ENCODE data around the gene PAXX. TPM values are rescaled to one million over a fixed set of nuclear protein-coding genes. Genes with fewer than 3 reads are reported as not detected.
A peak's percentile ranks its signal among the peaks of the same experiment; 100 is the strongest.

The PAXX gene
- total and polyA plus RNA-seq, 8 donors = 11.9 to 206 (median 92.0) TPM

DNA sequence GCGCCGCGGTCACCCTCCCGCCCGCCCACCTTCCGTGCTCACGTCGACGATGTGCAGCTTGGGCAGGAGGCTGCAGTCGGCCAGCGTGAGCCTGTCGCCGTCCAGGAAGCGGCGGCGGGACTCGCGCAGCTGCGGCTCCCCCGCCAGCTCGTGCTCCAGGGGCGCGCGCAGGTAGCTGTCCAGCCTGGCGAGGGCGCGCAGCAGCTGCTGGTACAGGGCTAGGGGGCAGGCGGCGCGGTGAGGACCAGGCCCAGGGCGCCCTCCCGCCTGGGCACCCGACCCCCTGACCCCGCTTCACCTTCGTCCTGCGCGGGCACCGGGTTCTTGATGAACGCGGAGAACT, 2.6 kb downstream of the PAXX start:
- peaks cover 0 to 15% (median 11%) of the 10 kb centered on the region in 4 donors for H3K36me3 ChIP-seq
- H3K27me3 ChIP-seq = peaks cover 0 to 44% (median 0%) of the 10 kb centered on the region in 3 donors
- H3K4me3 ChIP-seq = peak overlapping the region in 3 of 4 donors; percentile 5 to 31 (median 25)
- intact Hi-C loops (cut with DNase I; ENCODE audit: low total_unique reads) = no loop called here
- peaks cover 44 to 79% (median 57%) of the 10 kb centered on the region in 4 donors for H3K4me1 ChIP-seq
- DNase-seq = peak in 1 of 2 donors; percentile 67
- TF ChIP-seq EP300 (IDR thresholded peaks at IDR 0.05) (no peak), POLR2A (IDR thresholded peaks at IDR 0.05) (no peak)
- WGBS, 5 donors = 35 to 81% (median 48%) methylated on average over 9 to 40 of the region's 40 CpGs
- no peaks in the 10 kb centered on the region for H3K9me3 ChIP-seq
- H3K27ac ChIP-seq = peak overlapping the region in 1 of 5 donors; percentile 72

DNA sequence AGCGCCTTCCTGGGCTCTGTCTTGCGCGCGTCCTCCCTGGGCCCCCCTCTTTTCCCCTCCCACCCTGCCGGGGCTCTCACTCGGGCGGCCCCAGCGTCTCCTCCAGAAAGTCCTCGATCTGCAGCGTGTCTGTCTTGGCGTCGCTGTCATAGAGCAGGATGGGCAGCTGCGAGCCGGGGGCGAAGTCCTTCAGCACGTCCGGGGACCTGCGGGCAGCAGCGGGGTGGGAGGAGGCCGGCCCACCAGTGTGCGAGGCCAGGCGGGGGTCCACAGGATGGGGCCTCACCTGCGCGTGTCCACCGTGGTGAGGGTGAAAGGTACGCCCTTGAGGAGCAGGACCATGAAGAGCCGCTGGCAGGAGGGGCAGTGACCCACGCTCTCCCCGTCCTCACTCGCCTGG, 3.1 kb downstream of the PAXX start:
- Histone ChIP-seq H3K27ac (peak overlapping the region in 3 of 5 donors; percentile 50 to 74 (median 72)), H3K27me3 (peaks cover 0 to 44% (median 0%) of the 10 kb centered on the region in 3 donors), H3K9me3 (no peaks in the 10 kb centered on the region), H3K4me3 (peak overlapping the region in 3 of 4 donors; percentile 15 to 31 (median 25)), H3K4me1 (peaks cover 44 to 82% (median 57%) of the 10 kb centered on the region in 4 donors), H3K36me3 (peaks cover 0 to 15% (median 11%) of the 10 kb centered on the region in 4 donors)
- peak in 1 of 2 donors; percentile 44 for DNase-seq
- intact Hi-C loops (cut with DNase I; ENCODE audit: low total_unique reads) = no loop called here
- 26 to 39% (median 27%) methylated on average over 9 to 30 of the region's 30 CpGs for WGBS, 5 donors
- TF ChIP-seq, protein P1, sequence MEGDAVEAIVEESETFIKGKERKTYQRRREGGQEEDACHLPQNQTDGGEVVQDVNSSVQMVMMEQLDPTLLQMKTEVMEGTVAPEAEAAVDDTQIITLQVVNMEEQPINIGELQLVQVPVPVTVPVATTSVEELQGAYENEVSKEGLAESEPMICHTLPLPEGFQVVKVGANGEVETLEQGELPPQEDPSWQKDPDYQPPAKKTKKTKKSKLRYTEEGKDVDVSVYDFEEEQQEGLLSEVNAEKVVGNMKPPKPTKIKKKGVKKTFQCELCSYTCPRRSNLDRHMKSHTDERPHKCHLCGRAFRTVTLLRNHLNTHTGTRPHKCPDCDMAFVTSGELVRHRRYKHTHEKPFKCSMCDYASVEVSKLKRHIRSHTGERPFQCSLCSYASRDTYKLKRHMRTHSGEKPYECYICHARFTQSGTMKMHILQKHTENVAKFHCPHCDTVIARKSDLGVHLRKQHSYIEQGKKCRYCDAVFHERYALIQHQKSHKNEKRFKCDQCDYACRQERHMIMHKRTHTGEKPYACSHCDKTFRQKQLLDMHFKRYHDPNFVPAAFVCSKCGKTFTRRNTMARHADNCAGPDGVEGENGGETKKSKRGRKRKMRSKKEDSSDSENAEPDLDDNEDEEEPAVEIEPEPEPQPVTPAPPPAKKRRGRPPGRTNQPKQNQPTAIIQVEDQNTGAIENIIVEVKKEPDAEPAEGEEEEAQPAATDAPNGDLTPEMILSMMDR (IDR thresholded peaks at IDR 0.05) = no peak
- TF ChIP-seq EP300 (IDR thresholded peaks at IDR 0.05) (no peak), POLR2A (IDR thresholded peaks at IDR 0.05) (no peak), POLR2AphosphoS5 (IDR thresholded peaks at IDR 0.05) (no peak)

DNA sequence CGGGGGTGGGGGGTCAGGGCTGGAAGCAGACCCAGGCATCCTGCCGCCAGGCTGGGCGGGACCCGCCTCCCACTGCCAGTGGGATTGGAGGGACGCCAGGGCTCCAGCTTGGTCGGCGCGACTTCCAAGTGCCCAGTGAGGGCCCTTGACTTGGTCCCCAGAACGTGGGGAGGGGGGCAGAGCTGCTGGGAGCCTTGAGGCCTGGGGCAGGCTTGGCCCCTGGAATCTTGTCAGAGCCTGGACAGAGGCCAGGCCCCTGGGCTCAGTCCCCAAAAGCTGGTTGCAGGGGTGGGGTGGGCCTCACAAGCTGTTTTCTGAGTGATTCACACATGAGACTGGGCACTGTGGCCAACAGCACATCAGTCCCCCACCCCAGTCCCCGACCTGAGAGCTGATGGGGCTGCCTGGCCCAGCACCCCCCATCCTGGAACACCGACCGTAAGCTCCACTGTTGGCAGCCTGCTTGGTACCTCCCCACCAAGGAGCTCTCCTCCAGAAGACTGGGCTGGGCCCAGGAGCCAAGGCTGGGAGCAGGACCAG, 3.6 kb downstream of the PAXX start:
- H3K27me3 ChIP-seq = peaks cover 0 to 44% (median 0%) of the 10 kb centered on the region in 3 donors
- WGBS, 5 donors = 8 to 33% (median 11%) methylated on average over 6 to 12 of the region's 12 CpGs
- H3K9me3 ChIP-seq = no peaks in the 10 kb centered on the region
- peaks cover 44 to 85% (median 58%) of the 10 kb centered on the region in 4 donors for H3K4me1 ChIP-seq
- peaks cover 0 to 15% (median 11%) of the 10 kb centered on the region in 4 donors for H3K36me3 ChIP-seq
- peak; percentile 61 to 63 for DNase-seq
- peak overlapping the region; percentile 50 to 74 (median 72) for H3K27ac ChIP-seq
- peak overlapping the region; percentile 25 to 34 (median 29) for H3K4me3 ChIP-seq
- no peak for TF ChIP-seq POLR2AphosphoS5 (IDR thresholded peaks at IDR 0.05)
- TF ChIP-seq EP300 (IDR thresholded peaks at IDR 0.05) = no peak
- TF ChIP-seq, protein P1 (IDR thresholded peaks at IDR 0.05) = no peak
- TF ChIP-seq POLR2A (IDR thresholded peaks at IDR 0.05) = no peak
- intact Hi-C loops (cut with DNase I; ENCODE audit: low total_unique reads) = no loop called here

DNA sequence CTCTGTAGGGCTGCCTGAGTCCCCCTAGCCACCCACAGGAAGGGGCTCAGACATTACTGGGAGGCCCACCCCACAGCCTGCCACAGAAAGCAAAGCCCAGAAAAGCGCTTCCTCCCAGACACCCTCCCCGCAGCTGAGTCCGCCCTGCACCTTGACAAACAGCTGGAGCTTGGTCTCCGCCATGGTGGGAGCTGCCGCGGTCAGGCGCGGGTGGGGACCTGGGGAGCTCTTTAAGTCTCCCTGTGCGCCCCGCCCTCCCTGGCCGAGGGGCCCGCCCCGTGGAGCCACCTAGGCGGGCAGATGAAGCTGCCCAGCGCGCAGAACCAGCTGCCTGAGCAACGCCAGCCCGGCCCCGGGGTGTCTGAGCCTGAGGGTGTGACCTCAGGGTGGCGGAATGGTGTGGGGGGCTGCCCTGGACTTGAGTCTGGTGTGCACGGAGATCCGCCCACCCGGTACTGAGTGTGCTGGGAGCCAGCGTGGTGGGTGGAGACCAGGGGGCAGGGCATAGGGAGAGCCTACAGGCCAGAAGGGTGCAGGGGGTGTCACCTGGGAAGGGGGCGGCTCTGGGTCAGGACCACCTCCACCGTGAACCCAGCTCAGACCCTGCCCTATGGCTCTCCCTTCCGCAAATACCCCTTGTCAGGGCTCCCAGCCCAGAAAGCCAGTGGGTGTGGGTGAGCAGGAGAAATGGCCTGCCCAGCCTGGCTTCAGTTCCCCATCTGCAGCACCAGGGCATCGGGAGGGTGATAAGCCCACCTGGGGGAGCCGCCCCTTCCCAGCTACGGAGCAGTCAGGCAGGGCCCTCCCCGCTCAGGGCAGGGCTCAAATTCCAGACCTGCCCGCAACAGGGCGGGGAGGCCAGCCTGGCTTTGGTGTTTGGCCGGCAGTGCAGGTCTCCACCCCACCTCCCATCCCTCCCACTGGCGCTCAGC, 4.4 kb downstream of the PAXX start, which contains the start of gene CLIC3:
Gene CLIC3, minus strand, starts transcription at position 208 of the 932 bp plus-strand sequence. Its CDS starts 25 bp downstream, at position 183.
- TF ChIP-seq POLR2AphosphoS5 (IDR thresholded peaks at IDR 0.05) (no peak), POLR2A (IDR thresholded peaks at IDR 0.05) (no peak), EP300 (IDR thresholded peaks at IDR 0.05) (no peak)
- TF ChIP-seq, protein P1 (IDR thresholded peaks at IDR 0.05) = no peak
- H3K4me1 ChIP-seq = peaks cover 44 to 86% (median 58%) of the 10 kb centered on the region in 4 donors
- H3K27ac ChIP-seq = peak within 1 kb of the TSS; percentile 50 to 74 (median 72)

More for the DNA sequence above, 4.4 kb downstream of the PAXX start, which contains the start of gene CLIC3:
- peak within 1 kb of the TSS; percentile 25 to 34 (median 29) for H3K4me3 ChIP-seq
- 12 to 30% (median 16%) methylated on average over 12 to 35 of the region's 35 CpGs for WGBS, 5 donors
- DNase-seq = peak; percentile 73 to 81
- H3K27me3 ChIP-seq = peaks cover 0 to 44% (median 0%) of the 10 kb centered on the region in 3 donors
- no peaks in the 10 kb centered on the region for H3K9me3 ChIP-seq
- H3K36me3 ChIP-seq = peaks cover 0 to 15% (median 11%) of the 10 kb centered on the region in 4 donors
- intact Hi-C loops (cut with DNase I; ENCODE audit: low total_unique reads) = no loop called here

All from stomach (tissue), 9 donors.